GM11168 (cell line): ENCODE results near the gene AHNAK2.
"Not testable (repeated sequence)": the region's sequence is repeated elsewhere in the genome, so short reads cannot be mapped to it uniquely, and the experiment has no call there.

Experiments used
- in situ Hi-C: fragments of 300-500 bp; cut with MboI; formaldehyde crosslinking; loops from one replicate; pipeline ENCODE4 v1.12.0; 2022; ENCODE audit warnings: low sequenced_read_pairs; ENCODE audit not compliant: unreplicated experiment

AHNAK2 gene

GRCh38 chr14:104891664-104892530 is 86.3 kb downstream of the AHNAK2 start:
- in situ Hi-C loops, result no loop called here

- in situ Hi-C loops, result no loop called here
These were observed 87.0 kb downstream of the AHNAK2 start for GRCh38 chr14:104891121-104891551.

- in situ Hi-C loops, result not testable (repeated sequence)
These were observed 87.9 kb downstream of the AHNAK2 start for GRCh38 chr14:104890292-104890691.

GRCh38 chr14:104889375-104889757 is 88.8 kb downstream of the AHNAK2 start:
- in situ Hi-C loops, result no loop called here

- in situ Hi-C loops, result no loop called here
These were observed 89.4 kb downstream of the AHNAK2 start for GRCh38 chr14:104888489-104889374.

GRCh38 chr14:104887623-104888488 is 90.3 kb downstream of the AHNAK2 start:
- in situ Hi-C loops, result no loop called here
